UCSD-AML1 (cell line): ENCODE measurements around the gene RPRML.
A peak's percentile ranks its signal among the peaks of the same experiment; 100 is the strongest.
"Not testable (repeated sequence)": the region's sequence is repeated elsewhere in the genome, so short reads cannot be mapped to it uniquely, and the experiment has no call there.

Source experiments
- DNase-seq: peaks from one replicate; lab custom pipeline; 2025; ENCODE audit not compliant: unreplicated experiment; lab: John Stamatoyannopoulos, UW

RPRML gene

DNA sequence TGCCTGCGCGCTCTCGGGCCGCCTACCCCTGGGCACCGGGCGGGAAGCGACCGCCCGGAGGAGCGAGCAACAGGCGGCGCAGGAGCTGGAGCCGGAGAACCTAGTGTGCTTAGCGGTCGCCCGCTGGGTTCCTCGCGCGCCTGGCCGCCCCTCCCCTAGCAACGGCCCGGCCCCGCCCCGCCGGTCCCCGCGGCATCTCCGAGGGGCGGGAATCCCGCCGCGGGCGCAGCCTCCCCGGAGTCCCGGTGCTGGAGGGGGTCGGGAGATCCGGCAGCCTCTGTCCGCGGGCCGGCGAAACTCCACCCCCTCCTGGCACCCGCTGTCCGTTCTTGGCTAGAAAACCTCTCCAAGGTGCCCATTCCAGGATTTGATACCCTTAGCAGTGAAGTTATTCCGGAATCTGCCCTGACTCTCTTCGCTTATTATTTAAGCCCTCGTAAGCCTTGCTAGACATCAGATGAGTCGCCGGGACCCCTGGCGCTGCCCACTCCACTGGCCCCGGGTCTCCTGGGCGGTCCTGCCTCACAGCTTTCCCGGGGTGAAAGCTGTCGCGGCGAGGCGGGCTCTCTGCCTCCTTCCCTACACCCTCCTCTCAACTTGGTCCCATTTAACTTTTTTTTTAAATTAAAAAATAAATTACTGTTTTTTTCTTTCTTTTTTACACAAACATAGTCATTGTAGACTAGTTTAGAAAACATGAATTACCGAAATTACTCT, at the start of gene RPRML:
TSS of gene RPRML (minus strand) at position 107 of the 717 bp plus-strand sequence. CDS start 246 bp downstream, outside the sequence.
- DNase-seq, result peak; percentile 44

DNA sequence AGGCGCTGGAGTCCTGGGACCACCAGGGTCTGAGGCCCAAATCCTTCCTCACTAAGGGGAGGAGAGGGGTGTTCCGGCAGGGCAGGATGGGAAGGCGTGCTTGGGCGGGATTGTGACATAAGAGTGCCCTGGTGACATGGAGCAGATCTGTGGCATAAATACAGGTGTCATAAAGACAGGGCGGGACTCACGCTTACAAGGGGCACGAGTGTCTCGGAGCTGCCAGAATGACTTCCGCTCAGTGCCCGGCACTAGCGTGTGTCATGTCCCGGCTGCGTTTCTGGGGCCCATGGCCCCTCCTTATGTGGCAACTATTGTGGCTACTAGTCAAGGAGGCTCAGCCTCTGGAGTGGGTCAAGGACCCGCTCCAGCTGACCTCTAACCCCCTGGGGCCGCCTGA, 37.9 kb upstream of the RPRML start:
- not testable (repeated sequence) for DNase-seq

DNA sequence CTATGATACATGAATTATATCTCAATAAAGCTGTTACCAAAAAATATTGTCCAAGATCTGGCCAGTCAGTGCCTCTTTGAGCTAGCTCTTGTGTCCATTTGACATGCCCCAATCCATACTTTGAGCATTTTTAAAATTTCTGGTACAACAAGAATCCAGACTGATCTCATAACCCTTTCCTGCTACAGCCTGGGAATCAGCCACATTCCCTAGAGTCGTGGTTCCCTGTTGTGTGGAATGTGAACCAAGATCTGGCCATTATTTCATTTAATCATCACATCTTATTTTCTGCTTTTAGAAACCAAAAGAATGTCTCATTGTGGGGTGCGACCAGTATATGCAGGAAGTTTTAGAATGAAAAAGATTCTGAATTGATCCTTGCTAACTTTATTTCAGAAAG, 34.3 kb upstream of the RPRML start:
- DNase-seq, result no peak

DNA sequence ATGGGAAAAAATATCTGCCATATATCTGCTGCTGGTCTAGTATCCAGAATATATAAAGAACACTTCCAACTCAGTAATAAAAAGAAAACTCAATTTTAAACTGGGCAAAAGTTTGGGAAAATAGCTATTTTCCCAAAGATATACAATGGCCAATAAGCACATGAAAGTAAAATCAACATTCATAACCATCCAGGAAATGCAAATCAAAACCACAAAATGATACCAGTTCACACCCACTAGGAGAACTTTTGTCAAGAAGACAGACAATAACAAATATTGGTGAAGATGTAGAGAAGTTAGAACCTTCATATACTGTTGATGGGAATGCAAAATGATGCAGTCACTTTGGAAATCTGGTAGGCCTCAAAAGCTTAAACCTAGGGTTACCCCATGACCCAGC, 33.4 kb upstream of the RPRML start:
- no peak for DNase-seq

DNA sequence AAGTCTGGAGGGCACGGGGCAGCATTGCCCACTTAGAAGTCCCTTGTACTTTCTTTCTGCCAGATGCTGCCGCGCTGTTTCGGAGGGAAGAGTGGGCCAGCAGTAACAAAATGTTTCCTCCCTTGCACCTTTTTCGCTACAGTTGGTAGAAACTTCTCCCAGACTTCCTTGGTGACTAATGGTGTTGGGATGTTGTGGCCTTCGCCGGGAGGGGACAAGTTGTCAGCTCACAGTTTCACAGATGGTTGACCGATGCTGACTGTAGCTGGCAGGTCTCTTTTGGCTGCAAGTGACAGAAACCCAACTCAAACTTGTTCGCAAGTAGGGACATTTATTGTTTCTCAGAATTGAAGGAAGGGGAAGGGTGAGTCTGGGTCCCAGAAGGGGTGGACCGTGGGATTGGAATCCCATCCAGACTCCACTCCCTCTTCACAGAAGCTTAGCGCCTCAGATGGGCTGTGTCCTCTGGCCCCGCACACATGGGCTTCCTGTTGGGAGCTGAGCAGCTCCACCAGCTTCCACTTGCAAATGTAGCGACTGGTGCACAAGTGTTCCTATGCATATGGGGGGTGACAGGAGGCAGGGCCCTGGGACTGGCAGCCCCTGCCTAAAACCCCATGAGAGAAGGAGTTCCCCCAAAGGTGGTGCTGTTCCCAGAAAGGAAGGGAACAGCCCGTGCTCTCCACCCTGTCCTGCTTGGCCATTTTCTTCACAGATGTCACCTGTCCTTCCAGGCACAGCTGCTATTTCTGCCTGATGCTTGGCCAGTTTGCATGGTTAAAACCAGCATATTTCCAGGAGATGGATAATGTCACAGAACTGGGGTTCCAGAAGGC, 30.9 kb upstream of the RPRML start:
- DNase-seq, result no peak

DNA sequence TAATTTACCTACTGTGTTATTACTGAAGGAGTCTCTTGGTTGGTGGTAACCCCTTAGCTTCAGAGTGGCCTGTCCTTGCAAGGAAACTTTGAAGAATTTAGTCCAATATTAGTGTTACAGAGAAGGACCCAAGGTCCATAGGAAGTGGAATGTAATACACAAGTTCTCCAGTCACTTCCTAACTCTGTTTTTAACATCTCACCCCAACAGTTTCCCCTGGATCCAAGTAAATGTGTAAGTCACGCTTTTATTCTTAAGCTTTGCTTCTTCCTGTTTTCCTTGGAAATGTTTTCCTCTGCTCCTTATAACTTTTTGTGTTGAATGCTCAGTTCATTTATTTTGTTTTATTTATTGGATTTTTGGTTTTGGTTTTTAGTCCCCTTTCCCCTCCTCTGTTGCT, 25.9 kb upstream of the RPRML start:
- no peak for DNase-seq

DNA sequence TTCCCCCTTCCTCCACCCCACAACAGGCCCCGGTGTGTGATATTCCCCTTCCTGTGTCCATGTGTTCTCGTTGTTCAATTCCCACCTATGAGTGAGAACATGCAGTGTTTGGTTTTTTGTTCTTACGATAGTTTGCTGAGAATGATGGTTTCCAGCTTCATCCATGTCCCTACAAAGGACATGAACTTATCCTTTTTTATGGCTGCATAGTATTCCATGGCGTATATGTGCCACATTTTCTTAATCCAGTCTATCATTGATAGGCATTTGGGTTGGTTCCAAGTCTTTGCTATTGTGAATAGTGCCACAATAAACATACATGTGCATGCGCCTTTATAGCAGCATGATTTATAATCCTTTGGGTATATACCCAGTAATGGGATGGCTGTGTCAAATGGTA, 24.8 kb upstream of the RPRML start:
- not testable (repeated sequence) for DNase-seq

DNA sequence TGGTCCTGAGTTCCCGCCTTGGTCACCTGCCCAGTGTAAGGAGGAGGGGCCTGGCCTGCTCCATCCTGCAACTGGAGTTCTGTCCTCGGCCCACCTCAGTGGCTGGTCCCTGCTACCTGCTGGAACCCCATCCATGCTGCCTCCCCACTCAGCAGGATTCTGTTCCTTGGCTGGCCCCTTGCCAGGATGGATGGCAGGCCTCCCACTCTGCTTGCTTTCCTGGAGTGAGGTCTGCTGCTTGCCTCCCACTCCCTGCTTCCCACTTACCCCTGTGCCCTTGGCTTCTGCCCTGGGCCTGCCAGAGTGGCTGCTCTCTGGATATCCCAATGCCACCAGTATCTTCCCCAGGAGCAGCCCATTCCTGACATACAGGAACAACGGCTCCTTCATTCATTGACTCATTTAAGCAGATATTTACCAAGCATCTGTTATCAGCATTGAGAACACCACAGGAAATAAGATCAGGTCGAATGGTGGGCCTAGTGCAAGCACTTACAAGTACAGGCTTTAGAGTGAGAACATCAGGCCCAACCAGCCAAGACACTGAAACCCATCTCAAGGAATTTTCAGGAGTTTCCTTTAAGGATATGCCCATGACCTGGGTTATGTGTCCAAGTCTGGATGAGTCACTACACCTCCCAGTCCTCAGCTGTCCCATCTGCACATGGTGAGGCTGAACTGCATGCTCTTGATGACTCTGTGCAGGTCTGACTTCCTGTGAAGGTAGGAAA, 17.0 kb upstream of the RPRML start:
- DNase-seq, result no peak

DNA sequence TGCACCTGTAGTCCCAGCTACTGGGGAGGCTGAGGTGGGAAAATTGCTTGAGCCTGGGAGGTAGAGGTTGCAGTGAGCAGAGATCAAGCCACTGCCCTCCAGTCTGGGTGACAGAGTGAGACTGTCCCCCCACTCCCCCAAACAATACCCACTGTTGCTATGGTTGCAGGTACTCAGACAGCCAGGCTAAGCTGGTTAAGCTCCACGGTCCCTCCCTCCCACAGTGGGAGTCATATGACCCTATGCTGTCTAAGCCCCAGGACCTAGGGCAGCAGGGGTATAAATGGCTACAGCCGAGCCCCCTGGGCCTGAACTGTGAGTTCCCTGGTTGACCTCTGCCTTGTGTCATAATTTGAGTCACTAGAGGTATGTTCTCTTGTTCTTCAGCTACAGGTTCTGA, 15.9 kb upstream of the RPRML start:
- DNase-seq, result no peak

DNA sequence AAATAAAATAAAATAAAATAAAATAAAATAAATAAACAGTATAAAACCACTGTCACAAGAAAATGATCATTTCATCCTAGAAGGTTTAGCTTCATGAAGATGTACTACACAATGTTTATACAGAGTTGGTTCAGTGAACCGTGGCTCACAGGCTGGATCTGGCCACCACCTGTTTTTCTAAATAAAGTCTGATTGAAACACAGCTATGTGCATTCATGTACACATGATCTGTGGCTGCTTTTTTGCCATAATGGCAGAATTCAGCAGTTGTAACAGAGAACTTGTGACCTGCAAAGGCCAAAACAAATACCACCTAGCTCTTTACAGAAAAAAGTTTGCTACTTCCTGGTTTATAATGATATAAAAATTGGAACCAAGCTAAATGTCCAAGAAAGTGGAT, 12.6 kb upstream of the RPRML start:
- DNase-seq, result no peak

DNA sequence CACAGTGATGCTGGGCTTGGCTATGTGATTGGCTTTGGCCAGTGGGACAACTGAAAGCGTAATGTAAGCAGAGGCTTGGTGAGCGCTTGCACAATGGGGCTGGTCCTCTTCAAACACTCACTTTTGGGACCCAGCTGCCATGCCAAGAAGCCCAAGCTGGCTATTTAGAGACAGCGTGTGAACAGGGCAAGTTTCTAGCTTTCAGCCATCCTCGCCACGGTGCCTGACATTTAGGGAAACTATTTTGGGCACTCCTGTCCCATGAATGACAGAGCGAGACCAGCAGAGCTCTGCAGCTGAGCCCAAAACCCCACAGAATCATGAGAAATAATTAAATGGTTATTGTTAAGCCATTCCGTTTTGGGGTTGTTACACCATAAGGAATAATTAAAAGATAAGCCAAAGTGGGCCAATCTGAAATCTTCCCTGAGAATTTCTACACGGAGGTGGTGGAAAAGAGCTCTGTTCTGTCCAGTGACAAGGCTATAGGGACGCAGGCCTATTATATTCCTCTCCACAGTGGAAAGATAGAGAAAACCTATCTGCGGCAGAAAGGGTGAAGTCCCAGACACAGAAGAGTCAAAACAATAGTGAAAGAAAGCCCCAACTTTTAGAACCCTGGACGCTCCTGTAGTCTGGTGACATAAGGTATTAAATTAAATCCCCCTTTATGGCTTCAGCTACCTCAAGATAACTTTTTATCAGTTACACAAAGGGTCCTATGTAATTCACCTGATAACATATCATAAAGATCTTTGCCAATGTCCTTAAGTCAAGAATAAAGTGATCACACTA, 10.8 kb upstream of the RPRML start:
- DNase-seq, result no peak

DNA sequence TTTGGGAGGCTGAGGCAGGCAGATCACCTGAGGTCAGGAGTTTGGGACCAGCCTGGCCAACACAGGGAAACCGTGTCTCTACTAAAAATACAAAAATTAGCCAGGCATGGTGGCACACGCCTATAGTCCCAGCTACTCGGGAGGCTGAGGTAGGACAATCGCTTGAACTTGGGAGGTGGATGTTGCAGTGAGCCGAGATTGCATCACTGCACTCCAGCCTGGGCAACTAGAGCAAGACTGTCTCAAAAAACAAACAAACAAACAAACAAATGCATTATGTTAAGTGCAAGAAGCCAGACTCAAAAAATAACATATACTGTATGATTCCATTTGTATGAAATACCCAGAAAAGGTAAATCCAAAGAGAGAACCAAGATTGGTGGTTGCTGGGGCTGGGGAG, 8.9 kb upstream of the RPRML start:
- DNase-seq, result not testable (repeated sequence)

DNA sequence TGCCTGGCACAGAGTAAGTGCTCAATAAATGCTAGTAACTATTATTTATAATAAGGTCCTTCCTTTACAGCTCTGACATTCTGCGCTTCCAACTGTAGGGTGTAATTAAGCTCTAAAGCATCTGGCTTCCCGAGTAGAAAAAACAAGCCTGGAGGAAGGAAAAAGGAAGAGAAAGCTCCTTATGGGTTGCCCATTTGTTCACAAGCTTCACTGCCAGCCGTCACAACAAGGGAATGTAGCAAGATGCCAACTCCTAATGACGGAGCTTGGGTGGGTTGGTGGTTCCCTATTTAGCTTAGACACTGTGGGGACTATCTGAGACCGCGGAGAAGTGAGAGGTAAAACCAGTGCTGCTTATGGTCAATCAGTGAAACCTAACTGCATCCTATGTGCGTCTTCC, 7.3 kb upstream of the RPRML start:
- DNase-seq, result no peak

DNA sequence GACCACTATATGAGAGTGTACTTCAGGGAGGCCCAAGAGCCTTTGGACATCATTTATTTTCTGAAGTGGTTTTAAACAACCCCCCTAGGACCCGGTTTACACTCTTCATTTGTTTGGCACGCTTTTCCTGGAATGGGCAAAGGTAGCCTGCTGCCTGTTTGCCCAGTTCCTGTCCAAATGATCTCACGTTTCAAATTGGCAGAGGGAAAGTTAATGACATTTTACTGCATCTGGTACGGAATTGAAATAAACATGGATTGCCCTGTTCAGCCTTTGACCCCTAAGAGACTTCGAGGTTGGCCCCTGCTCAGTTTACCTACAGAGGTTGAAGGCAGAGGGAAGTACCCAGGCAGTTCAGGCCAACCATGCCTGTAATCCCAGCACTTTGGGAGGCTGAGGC, 5.8 kb upstream of the RPRML start:
- no peak for DNase-seq

DNA sequence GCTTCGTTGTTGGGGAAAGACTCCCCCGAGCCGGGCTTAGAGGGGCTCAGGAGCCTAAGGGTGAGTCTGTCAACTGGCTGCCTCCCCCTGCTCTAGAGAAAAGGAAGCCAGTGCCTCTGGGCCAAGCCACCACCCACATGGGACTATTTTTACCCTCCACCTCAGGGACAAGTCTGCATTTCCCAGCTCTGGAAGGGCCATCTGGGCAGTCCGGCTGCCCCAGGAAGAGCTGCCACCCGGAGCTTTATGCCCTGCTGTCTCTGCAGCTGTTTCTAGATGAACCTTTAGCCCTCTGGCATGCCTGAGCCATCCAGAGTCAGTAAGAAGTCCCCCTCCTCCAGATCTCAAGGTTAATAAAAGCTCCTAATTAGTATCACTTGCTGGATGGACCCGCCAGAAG, 5.3 kb upstream of the RPRML start:
- no peak for DNase-seq

DNA sequence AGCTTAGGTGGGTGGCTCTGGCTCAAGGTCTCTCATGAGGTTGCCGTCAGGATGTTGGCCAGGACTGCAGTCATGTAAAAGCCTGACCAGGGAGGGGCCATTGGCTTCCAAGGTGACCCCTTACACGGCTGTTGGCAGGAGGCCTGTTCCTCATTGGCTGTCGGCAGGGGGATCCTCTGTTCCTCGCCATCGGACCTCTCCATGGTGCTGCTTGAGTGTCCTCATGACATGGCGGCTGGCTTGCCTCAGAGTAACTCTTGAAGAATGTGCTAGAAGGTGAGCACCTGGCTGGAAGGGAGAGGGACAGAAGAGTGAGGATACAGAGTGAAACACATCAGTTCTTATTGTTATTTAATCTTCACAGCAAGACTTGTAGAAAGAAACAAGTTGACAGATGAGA, 4.7 kb upstream of the RPRML start:
- no peak for DNase-seq

DNA sequence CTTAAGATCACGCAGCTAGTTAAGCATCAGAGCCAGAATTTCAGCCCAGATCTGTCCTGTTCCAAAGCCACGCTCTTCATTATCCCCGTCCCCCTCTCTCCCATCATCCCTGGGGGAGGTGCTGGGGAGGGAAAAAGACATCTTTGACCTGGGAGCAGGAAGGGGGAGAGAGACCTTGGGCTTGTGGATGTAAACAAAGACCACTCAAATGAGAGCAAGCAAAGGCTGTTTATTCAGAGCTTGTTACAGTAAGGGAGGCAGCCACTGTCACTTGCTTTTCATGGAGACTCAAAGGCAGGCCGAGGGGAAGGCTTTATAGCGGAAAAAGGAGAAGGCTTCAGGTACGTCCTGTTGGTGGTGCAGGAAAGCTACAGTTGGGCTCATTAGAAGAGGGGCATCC, 3.5 kb upstream of the RPRML start:
- no peak for DNase-seq

DNA sequence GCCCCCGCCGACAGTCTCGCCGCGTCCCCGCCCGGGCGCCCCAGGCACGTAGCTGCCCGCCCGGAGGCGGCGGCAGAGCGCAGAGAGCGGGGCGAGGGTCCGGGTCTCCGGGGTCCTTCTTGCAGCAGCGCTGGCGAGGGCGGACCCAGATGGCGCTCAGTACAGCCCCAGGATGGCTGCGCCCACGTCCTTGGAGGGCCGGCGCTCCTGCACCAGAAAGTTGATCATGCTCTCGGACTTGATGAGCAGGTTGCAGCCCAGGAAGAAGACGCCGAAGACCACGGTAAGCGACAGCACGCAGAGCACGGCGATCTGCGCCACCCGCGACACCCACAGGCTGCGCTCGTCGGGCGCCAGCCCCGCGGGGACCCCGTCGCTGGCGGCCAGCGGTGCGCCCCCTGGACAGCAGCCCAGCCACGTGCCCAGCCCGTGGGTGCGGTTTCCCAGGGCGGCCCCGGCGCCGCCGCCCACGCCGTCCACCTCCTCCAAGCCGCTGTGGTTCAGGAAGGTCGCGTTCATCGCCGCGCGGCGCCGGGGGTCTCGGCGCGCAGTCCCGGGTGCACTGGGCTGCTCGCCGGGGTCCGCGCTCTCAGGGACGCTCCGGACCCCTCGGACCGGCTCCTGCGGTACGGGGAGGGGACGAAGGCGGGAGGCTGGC, 435 bp downstream of the RPRML start:
- no peak for DNase-seq

DNA sequence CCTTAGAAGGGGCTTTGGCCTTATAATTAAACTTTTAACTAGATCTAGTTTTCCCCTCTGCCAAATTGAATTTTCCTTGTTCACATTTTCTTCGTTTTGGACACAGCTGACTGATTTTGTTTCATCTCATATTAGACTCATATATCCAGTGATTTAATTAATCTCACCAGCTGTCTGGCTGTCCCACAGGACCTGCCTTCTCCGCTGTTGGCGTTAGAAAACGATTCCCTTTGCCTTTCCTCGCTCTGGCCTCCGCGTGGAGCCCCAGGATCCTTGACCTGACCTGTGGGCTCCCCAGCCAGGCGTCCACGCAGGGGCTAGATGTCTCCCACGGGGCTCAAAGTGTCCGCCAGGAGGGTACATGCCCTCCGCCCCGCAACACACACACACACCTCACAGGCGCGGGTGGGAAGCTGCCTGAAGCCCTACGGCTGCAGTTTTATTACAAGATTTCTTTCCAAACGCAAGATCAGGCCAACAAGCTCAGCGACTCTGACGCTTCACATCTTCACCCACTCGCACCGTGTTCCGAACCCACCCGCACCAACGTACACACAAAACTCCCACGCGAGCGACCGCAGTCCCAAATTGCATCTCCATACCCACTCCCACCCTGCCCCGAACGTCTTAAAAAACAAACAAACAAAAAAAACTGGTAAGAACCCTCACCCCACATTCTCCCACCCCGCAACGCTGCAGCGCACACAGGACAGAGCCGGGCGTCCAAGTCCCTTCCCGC, 1.1 kb downstream of the RPRML start:
- no peak for DNase-seq

DNA sequence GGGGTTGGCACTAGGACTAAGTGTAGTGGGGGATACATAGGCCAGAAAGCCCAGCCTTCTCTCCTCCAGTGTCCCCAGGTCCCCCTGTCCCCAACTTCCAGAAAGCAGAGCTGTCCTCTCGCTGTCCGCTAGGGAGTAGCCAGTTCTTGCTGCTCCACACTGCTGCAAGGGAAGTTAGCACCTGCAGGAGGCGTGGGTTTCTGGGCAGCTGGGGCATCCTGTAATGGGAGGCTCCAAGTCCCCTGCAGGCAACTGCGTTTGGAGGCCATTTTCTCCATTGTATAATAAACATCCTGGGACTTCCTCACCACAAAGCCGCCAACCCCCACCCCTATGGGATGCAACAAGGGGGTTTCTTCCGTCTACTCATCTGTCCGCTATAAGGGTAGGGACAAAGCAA, 1.7 kb downstream of the RPRML start:
- DNase-seq, result peak; percentile 34
